Suppressor macrophage treated with lipopolysaccharide for 1 hour (primary cell): ENCODE measurements around the gene RAB3A.

Experiments used
- DNase-seq, 3 donors: peaks; one replicate each; pipeline ENCODE4 v3.0.0-alpha.2; 2020 to 2022

Gene RAB3A

GRCh38 chr19:18147396-18147795 lies 56.4 kb downstream of the RAB3A start:
- DNase-seq, result no peak
